A673 (cell line): Measurements from ENCODE around the gene MGA. TPM values are rescaled to one million over a fixed set of nuclear protein-coding genes. Genes with fewer than 3 reads are reported as not detected.

Source experiments
- BruUV-seq: library from RNA; stranded (reverse); fragments of 400-500 nt; replicated peaks from 2 replicates; lab custom pipeline; 2021; lab: Mats Ljungman, UMichigan
- CTCF ChIA-PET: fragments of 300-600 bp; sonication (Branson Sonifier 250); formaldehyde crosslinking; loops from one replicate; lab custom pipeline; 2022; ENCODE audit warnings: antibody characterized with exemption; lab: Charles Lee
- POLR2A ChIA-PET: fragments of 300-600 bp; sonication (Branson Sonifier 250); formaldehyde crosslinking; loops from one replicate; lab custom pipeline; 2022; ENCODE audit warnings: antibody characterized with exemption; ENCODE audit not compliant: low non-redundant PET; lab: Charles Lee
- DNase-seq: peaks from one replicate; pipeline ENCODE4 v3.0.0-alpha.2; 2015; ENCODE audit warnings: low spot score
- H3K27ac ChIP-seq: fragments of 200-600 bp; sonication (generic); 2 replicates; pipeline ENCODE4 v1.5.1; 2016; ENCODE audit warnings: mixed run types, low read depth, mild to moderate bottlenecking, mixed read lengths, antibody characterized with exemption, low read length; ENCODE audit not compliant: poor library complexity, severe bottlenecking
- H3K27me3 ChIP-seq: fragments of 200-600 bp; sonication (generic); replicated peaks from 2 replicates; pipeline ENCODE4 v1.6.1; 2017; ENCODE audit warnings: mixed run types, low read depth, mild to moderate bottlenecking, mixed read lengths, antibody characterized with exemption, low read length; ENCODE audit not compliant: insufficient read depth, poor library complexity
- H3K36me3 ChIP-seq: fragments of 200-600 bp; sonication (generic); 2 replicates; pipeline ENCODE4 v1.6.1; 2016; ENCODE audit warnings: mixed run types, mild to moderate bottlenecking, mixed read lengths, antibody characterized with exemption, low read length; ENCODE audit not compliant: insufficient read depth, poor library complexity, severe bottlenecking
- H3K4me1 ChIP-seq: fragments of 200-600 bp; sonication (generic); 2 replicates; pipeline ENCODE4 v1.6.1; 2017; ENCODE audit warnings: mixed run types, mild to moderate bottlenecking, mixed read lengths, antibody characterized with exemption, low read length; ENCODE audit not compliant: insufficient read depth, poor library complexity, severe bottlenecking
- H3K4me3 ChIP-seq: fragments of 200-600 bp; sonication (generic); 2 replicates; pipeline ENCODE4 v1.5.1; 2016; ENCODE audit warnings: low read depth, mixed run types, mild to moderate bottlenecking, mixed read lengths, low read length; ENCODE audit not compliant: poor library complexity, severe bottlenecking
- H3K9me3 ChIP-seq: fragments of 200-600 bp; sonication (generic); 2 replicates; pipeline ENCODE4 v1.6.1; 2016; ENCODE audit warnings: mixed run types, low read depth, mild to moderate bottlenecking, mixed read lengths, antibody characterized with exemption, low read length; ENCODE audit not compliant: poor library complexity, severe bottlenecking
- EZH2 ChIP-seq: fragments of 200-600 bp; sonication (generic); IDR thresholded peaks from 2 replicates; pipeline ENCODE4 v1.6.1; 2017; ENCODE audit warnings: borderline replicate concordance, low read depth, mild to moderate bottlenecking, mixed read lengths, antibody characterized with exemption, low read length; ENCODE audit not compliant: poor library complexity, severe bottlenecking
- intact Hi-C: fragments of 100-400 bp; cut with micrococcal nuclease; formaldehyde crosslinking; loops from one replicate; pipeline ENCODE4 v1.10.0; 2022; ENCODE audit not compliant: unreplicated experiment
- microRNA-seq: library from miRNA; unstranded; fragments of <30 nt; microRNA quantifications from one replicate; pipeline ENCODE4 v1.2.0, GENCODE V29; 2021
- total RNA-seq: library from RNA; stranded (reverse); gene quantifications from 2 replicates; pipeline ENCODE4 v1.2.3, GENCODE V29; 2021
- TF ChIP-seq, protein P1 (sequence below): fragments of 300-800, 200-600 bp; sonication (generic); conservative IDR thresholded peaks from 2 replicates; pipeline ENCODE4 v1.5.1; 2017; ENCODE audit warnings: low read depth, mild to moderate bottlenecking, antibody characterized with exemption, low read length, moderate library complexity, mixed read lengths

The MGA gene
- total RNA-seq, 1 experiment from 2014 or later = 49.3 TPM

DNA sequence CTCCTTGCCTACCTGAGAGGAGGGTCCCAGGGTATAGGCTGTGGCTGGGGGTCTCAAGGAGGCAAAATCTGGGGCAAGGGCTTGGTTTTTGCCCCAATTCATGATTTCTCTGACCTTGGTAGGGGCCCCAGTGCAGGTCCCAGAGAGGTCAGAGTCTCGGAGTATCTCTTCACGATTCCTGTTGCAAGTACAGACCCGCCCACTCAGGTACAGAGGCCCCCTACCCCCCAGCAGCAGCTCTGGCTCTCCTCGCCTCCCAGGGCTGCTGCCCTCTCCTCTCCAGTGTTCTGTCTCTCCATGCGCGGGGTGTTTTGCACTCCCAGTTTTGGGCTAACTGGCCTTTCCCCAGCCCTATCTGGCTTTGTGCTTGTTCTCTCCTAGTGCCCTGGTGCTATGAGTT is 162.3 kb downstream of the MGA start:
- no peak overlapping the region for H3K4me3 ChIP-seq
- H3K9me3 ChIP-seq = no peaks in the 10 kb centered on the region
- ChIA-PET CTCF (no interaction called here), POLR2A (no interaction called here)
- no peak overlapping the region for H3K27ac ChIP-seq
- H3K4me1 ChIP-seq = peaks cover 3% of the 10 kb centered on the region
- H3K36me3 ChIP-seq = peaks cover 13% of the 10 kb centered on the region
- DNase-seq = no peak
- H3K27me3 ChIP-seq = no peaks in the 10 kb centered on the region
- no TSS peak for BruUV-seq
- TF ChIP-seq, protein P1, sequence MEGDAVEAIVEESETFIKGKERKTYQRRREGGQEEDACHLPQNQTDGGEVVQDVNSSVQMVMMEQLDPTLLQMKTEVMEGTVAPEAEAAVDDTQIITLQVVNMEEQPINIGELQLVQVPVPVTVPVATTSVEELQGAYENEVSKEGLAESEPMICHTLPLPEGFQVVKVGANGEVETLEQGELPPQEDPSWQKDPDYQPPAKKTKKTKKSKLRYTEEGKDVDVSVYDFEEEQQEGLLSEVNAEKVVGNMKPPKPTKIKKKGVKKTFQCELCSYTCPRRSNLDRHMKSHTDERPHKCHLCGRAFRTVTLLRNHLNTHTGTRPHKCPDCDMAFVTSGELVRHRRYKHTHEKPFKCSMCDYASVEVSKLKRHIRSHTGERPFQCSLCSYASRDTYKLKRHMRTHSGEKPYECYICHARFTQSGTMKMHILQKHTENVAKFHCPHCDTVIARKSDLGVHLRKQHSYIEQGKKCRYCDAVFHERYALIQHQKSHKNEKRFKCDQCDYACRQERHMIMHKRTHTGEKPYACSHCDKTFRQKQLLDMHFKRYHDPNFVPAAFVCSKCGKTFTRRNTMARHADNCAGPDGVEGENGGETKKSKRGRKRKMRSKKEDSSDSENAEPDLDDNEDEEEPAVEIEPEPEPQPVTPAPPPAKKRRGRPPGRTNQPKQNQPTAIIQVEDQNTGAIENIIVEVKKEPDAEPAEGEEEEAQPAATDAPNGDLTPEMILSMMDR = no peak
- TF ChIP-seq EZH2 = no peak
- intact Hi-C loops = no loop called here

Small RNA genes lying within 50 kb of the gene (microRNA-seq; reads per million reads assigned to microRNA genes)
- not detected for gene MIR626

Other genes starting within 250 kb of the MGA start
- 47.6 and 55.3 TPM in 2 replicates for gene RTF1, start 243.3 kb upstream of the MGA start, total RNA-seq
- 4.3 and 5.6 TPM in 2 replicates for gene ITPKA, start 166.5 kb upstream of the MGA start, total RNA-seq
- gene LTK, start 146.6 kb upstream of the MGA start, total RNA-seq = 3.8 and 5.4 TPM in 2 replicates
- 68.7 and 69.8 TPM in 2 replicates for gene RPAP1, start 116.1 kb upstream of the MGA start, total RNA-seq
- gene TYRO3, start 101.2 kb upstream of the MGA start, total RNA-seq = 26.0 and 32.5 TPM in 2 replicates
- gene MAPKBP1, start 114.1 kb downstream of the MGA start, total RNA-seq = 29.3 and 30.7 TPM in 2 replicates
- gene JMJD7, start 167.7 kb downstream of the MGA start, total RNA-seq = 18.3 and 18.8 TPM in 2 replicates
- gene PLA2G4B, start 178.4 kb downstream of the MGA start, total RNA-seq = 7.4 and 12.0 TPM in 2 replicates
- 2.4 and 3.2 TPM in 2 replicates for gene SPTBN5, start 233.6 kb downstream of the MGA start, total RNA-seq